Measurements from ENCODE around the gene UGT1A9. TPM values are rescaled to one million over a fixed set of nuclear protein-coding genes. Genes with fewer than 3 reads are reported as not detected.

The UGT1A9 gene
- total and polyA plus RNA-seq, 4 donors: not detected

- TF ChIP-seq CTCF (IDR thresholded peaks at IDR 0.05; ENCODE audit: control extremely low read depth, extremely low read depth): no peak
- no peaks in the 10 kb centered on the region for H3K4me1 ChIP-seq (ENCODE audit: control insufficient read depth in 5 of 5, insufficient read depth in 5 of 5, low read length in 5 of 5)
Observed at GRCh38 chr2:233817995-233818638, 146.4 kb downstream of the UGT1A9 start.

GRCh38 chr2:233818639-233819621 lies 147.2 kb downstream of the UGT1A9 start:
- Histone ChIP-seq H3K4me3 (no peak overlapping the region), H3K36me3 (ENCODE audit: control insufficient read depth in 4 of 4, insufficient read depth in 4 of 4, low read length in 4 of 4) (no peaks in the 10 kb centered on the region), H3K9ac (ENCODE audit: insufficient read depth in 1 of 2, low read length in 2 of 2) (no peak overlapping the region), H3K27ac (ENCODE audit: low read depth in 1 of 2, low read length in 1 of 2) (no peak overlapping the region), H3K9me3 (ENCODE audit: control insufficient read depth in 4 of 4, insufficient read depth in 3 of 4, low read length in 3 of 4) (peaks cover 0 to 2% (median 0%) of the 10 kb centered on the region in 4 donors), H3K27me3 (ENCODE audit: control insufficient read depth in 3 of 3, insufficient read depth in 3 of 3, low read length in 2 of 3) (no peaks in the 10 kb centered on the region), H3K4me1 (ENCODE audit: control insufficient read depth in 5 of 5, insufficient read depth in 5 of 5, low read length in 5 of 5) (no peaks in the 10 kb centered on the region)
- DNase-seq (no peak), ATAC-seq (ENCODE audit: insufficient read depth, low FRiP score) (no peak)
- TF ChIP-seq CTCF (IDR thresholded peaks at IDR 0.05; ENCODE audit: control extremely low read depth, extremely low read depth): no peak
- 75 to 85% methylated on average over 17 of the region's 17 CpGs for WGBS, 2 donors

More at GRCh38 chr2:233817995-233818638, 146.4 kb downstream of the UGT1A9 start:
- Histone ChIP-seq H3K27ac (ENCODE audit: low read depth in 1 of 2, low read length in 1 of 2) (no peak overlapping the region), H3K27me3 (ENCODE audit: control insufficient read depth in 3 of 3, insufficient read depth in 3 of 3, low read length in 2 of 3) (no peaks in the 10 kb centered on the region), H3K9ac (ENCODE audit: insufficient read depth in 1 of 2, low read length in 2 of 2) (no peak overlapping the region), H3K9me3 (ENCODE audit: control insufficient read depth in 4 of 4, insufficient read depth in 3 of 4, low read length in 3 of 4) (peaks cover 0 to 2% (median 0%) of the 10 kb centered on the region in 4 donors), H3K4me3 (no peak overlapping the region), H3K36me3 (ENCODE audit: control insufficient read depth in 4 of 4, insufficient read depth in 4 of 4, low read length in 4 of 4) (no peaks in the 10 kb centered on the region)
- DNase-seq (no peak), ATAC-seq (ENCODE audit: insufficient read depth, low FRiP score) (no peak)
- 91 to 94% methylated on average over 11 of the region's 11 CpGs for WGBS, 2 donors

- peaks cover 0 to 2% (median 0%) of the 10 kb centered on the region in 4 donors for H3K9me3 ChIP-seq (ENCODE audit: control insufficient read depth in 4 of 4, insufficient read depth in 3 of 4, low read length in 3 of 4)
- DNase-seq (no peak), ATAC-seq (ENCODE audit: insufficient read depth, low FRiP score) (no peak)
- WGBS, 2 donors: 86 to 90% methylated on average over 18 of the region's 18 CpGs
- no peak overlapping the region for H3K9ac ChIP-seq (ENCODE audit: insufficient read depth in 1 of 2, low read length in 2 of 2)
- no peak overlapping the region for H3K4me3 ChIP-seq
- no peaks in the 10 kb centered on the region for H3K36me3 ChIP-seq (ENCODE audit: control insufficient read depth in 4 of 4, insufficient read depth in 4 of 4, low read length in 4 of 4)
- no peak for TF ChIP-seq CTCF (IDR thresholded peaks at IDR 0.05; ENCODE audit: control extremely low read depth, extremely low read depth)
- no peaks in the 10 kb centered on the region for H3K27me3 ChIP-seq (ENCODE audit: control insufficient read depth in 3 of 3, insufficient read depth in 3 of 3, low read length in 2 of 3)
- no peak overlapping the region for H3K27ac ChIP-seq (ENCODE audit: low read depth in 1 of 2, low read length in 1 of 2)
- no peaks in the 10 kb centered on the region for H3K4me1 ChIP-seq (ENCODE audit: control insufficient read depth in 5 of 5, insufficient read depth in 5 of 5, low read length in 5 of 5)
Observed at GRCh38 chr2:233819884-233820773, 148.4 kb downstream of the UGT1A9 start.
